NCI-H1105 treated with DMSO at 0.1 percent for 48 hours (cell line): ENCODE data around the gene CCDC30.

Experiments
- DNase-seq: peaks from one replicate; lab custom pipeline; 2025; lab: John Stamatoyannopoulos, UW

CCDC30 gene

DNA sequence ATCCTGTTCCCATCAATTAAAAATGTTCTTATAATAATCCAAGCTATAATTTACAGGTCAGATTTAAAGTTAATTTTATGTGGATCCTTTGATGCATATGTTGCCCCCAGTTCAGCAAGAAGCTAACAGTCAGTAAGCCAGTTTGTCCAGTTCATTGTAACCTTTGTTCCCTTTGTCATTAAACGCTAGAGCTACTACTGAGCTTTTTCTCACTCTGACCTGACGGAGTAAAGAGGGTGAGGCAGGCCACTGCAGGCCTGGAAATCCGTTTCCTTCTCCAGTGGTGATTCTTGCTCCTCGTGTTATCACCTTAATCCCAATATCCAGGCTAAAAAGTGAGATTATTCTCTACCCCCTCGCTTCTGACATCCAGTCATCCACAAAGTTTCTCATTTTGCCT is 229.4 kb downstream of the CCDC30 start:
- no peak for DNase-seq

DNA sequence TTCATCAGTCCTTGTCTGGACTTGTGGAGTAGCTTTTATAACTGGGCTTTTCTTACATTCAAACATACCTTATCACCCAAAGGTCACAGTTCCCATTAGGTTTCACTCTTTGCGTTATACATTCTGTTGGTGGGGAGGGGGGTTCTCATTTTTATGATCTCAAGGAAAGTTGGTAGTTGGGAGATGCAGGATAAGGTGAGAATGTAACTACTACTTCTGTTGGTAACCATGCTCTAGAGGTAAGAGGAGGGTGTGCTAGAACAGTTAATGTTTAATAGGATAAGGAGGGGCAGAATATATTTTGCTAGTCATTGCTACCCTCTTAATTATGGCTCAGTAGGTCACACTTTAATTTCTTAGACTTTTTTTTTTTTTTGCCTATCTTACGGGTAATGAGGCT is 229.8 kb downstream of the CCDC30 start:
- DNase-seq, result no peak

DNA sequence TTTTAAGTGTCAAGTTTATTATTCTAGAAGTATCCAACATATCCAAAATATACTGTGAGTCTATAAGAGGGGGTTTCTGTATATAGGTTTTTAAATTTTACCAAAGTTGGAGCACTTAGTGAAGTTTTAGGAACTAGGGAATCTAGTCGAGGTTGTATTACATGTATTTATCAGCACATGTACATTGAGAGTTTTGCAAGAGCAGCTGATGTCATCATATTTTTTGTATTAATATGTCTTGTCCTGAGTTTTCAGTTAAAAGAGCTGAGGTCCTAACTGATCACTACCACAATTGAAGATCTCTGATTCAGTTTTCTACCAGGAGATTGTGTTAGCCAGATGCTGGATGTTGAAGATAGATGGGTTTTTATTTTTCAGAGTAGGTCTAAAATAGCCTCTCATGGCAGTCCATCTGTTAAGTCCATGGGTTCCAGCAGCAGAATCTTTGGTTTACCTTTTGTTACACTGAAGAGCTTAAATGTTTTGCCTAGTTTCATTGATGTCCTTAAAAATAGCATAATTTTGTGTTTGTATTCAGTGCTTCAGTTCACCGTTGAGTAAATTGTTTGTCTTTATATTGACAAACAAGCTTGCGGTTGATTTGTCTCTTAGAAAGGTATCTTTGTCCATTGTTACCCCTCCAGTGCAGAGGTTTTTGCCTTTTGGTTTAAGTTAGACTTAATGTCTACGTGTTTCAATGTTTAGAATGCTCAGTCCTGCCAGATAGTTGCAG is 235.2 kb downstream of the CCDC30 start:
- no peak for DNase-seq

DNA sequence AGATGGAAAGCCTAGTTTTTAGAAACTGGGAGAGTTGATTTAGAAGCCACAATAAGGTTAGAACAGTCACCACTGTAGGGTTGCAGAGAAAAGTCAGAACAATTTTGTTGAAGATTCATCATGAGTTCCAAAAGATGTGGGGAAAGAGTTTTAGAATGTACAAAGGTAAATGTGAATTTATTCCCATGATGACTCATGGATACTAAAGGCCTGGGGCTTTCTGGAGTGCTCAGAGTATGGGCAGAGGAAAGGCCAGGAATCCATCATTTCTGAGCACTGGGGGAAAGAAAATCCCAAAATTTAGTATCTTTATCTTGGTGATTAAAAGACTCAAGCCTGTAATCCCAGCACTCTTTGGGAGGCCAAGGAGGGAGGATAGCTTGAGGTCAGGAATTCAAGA is 236.9 kb downstream of the CCDC30 start:
- no peak for DNase-seq

DNA sequence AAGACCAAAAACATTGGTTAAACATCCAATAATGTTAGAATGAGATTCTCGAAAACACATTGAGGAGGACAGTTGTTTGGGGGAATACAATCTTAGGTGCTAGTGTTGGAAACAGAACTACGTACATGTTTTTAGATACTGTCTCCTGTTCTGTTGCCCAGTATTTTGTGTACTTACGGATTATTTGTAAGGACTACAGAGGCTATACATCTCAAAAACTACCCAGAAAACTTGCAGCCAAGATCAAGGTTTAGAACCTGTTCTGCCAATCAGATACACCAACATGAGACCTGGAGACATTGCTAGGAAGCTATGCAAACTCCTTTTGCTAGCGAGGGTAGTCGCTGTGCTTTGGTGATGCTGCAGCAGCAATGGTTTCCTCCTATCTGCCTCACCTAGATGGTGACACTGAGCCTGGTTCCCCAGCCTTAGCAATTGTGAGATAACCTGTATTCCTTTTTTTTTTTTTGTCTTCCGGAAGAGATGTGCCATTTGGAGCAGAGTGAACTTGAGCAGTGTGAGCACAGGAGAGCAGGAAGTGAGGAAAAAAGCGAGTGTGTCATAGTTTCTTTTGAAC is 240.9 kb downstream of the CCDC30 start:
- DNase-seq, result no peak
